Stimulated activated CD4-positive, alpha-beta T cell treated with anti-CD3 and anti-CD28 coated beads, Interleukin-2, amount 100 ng/mL, for 24 hours (primary cell): Measurements from ENCODE around the gene ALDH1A1.
"Not testable (repeated sequence)": the region's sequence is repeated elsewhere in the genome, so short reads cannot be mapped to it uniquely, and the experiment has no call there.

Source experiments
- DNase-seq, 2 donors: peaks; one replicate each; pipeline ENCODE4 v3.0.0-alpha.2; 2020

The ALDH1A1 gene

DNA sequence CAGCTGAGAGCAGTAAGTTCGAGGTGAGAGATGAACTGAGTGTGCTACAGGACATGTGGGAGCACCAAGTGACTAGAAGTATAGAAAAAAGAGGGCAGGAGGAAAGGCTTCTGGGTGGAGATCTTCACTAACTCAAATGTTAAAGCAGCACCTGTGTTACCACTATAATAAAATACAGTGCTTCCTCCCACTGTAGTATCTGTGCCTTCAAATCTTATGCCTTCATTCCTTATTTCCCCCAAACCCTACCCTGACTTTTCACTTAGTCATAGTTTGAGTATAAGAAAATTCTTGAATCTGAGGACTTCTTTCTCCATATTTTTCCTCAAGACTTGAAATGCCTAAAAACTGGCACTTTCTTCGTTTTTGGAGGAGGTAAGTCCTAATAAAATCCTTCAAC is 61.8 kb downstream of the ALDH1A1 start:
- no peak for DNase-seq

DNA sequence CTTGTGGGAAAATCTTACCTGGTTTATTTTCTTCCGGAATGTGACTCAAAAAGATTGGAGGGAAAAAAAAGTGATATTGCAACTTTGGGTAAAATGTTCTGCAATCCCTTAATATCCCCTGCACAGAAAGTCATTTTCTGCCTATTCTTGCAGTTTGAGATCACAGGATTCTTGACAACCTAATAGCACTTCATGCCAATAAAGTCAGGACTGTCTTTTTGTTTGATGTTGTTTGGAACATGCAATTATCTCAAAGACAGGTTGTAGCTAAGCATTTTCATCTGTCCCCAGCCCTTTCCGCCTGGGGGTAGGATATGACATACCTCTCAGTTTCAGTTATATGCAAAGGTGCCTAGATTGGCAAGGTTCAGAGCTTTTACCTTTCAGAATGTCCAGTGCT is 63.9 kb downstream of the ALDH1A1 start:
- DNase-seq, result no peak

DNA sequence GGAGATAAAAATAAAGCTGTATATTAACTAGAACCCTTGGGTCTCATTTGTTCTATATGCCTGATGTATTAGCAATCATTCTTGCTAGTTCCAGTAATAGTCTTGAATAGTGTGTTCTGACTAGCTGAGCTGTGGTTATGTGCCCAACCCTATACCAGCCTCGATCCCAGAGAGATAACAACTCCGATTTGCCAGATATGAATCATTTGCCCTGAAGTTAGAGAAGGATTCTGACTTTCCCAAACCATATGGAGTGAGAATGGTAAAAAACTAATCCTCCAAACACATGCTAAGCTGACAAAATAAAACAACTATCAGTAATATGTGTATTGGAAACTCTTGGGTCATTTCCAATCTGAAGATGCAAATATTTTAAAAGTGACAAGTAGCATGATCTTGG is 64.8 kb downstream of the ALDH1A1 start:
- DNase-seq, result no peak

DNA sequence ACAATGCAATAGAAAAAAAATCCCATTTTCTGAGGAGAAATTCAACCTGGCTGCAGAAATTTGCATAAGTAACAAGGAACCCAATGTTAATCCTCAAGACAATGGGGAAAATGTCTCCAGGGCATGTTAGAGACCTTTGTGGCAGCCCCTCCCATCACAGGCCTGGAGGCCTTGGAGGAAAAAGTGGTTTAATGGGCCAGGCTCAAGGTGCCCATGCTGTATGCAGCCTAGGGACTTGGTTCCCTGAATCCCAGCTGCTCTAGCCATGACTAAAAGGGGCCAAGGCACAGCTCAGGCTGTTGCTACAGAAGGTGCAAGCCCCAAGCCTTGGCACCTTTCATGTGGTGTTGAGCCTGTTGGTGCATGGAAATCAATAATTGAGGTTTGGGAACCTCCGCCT is 66.5 kb downstream of the ALDH1A1 start:
- DNase-seq, result no peak

DNA sequence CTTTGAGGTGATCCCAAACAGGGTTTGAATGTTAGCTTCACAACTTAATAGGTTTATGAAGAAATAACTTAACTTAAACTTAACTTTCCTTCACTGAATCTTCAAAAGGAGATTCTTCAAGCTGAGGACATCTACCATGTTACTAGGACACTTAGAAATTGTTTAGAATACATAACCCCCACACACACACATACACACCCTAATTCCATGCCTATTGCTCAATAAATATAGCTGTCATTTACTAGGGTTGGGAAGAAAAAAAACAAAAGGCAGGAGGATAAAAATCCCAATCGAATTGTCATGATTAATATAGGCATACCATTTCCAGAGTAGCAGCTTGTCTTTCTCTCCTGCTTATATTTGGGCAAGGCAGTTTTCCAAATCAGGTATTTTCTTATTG is 68.3 kb downstream of the ALDH1A1 start:
- DNase-seq, result no peak

DNA sequence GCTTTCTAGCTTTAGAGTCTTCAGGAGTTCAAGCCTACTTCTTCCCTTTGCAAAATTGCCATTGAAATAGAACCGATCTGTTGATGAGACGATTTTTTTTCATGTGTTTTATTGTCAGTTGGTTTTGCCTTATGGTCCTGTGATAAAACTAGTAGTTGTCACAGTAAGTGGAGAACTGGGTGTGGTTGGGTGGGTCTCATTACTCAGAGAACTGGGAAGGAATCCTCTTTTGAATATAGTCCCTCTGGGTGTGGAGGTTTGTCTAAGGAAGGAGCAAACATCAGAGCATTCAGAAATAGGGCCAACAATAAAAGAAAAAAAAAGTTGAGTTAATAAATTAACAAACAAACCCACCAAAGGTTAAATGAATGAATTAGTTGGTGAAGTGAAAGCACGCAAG is 69.0 kb downstream of the ALDH1A1 start:
- DNase-seq, result no peak

DNA sequence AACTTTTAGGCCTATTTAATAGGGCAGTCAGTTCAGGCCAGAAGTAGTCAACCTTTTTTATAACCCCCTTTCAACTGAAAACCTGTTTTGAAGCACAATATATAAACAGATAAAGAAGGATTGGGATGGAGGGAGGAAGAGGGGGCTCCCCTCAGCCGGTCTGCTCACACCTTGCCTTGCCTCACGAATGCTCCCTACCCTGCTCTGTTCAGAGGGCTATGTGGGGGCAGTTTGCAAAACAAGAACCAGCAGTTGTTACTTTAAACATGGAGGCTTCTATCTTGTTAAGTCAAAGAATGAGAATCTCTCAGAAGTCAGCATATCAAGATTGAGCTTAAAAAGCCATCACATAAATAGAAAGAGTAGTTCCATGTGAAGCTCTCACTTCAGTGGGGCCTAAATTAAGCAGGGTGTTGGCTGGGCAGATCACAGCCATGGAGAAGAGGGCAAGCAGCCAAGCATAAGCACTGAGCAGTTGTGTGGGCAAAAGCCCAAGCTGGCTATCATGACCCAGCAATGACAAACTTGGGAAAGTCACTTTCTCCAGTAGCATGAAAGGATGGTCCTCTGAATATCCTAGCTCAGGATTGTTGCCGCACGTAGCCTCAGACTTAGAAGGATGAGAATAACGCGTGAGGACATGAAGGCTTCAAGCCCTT is 70.6 kb downstream of the ALDH1A1 start:
- DNase-seq, result no peak

DNA sequence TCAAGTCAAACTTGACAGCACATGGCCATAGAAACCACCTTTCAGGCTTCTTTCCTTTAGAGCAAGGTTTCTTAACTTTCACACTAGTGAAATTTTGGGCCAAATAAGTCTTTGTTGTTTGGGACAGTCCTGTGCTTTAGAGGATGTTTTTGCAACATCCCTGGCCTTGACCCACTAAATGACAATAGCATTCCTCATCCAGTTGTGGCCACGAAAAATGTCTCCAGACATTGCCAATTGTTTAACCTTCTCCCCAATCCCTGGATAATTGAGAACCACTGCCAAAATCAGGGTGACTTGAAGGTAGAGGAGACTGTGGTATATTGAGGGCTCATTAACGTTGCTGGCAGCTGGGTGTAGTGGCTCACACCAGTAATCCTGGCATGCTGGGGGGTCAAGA is 72.0 kb downstream of the ALDH1A1 start:
- DNase-seq, result no peak

DNA sequence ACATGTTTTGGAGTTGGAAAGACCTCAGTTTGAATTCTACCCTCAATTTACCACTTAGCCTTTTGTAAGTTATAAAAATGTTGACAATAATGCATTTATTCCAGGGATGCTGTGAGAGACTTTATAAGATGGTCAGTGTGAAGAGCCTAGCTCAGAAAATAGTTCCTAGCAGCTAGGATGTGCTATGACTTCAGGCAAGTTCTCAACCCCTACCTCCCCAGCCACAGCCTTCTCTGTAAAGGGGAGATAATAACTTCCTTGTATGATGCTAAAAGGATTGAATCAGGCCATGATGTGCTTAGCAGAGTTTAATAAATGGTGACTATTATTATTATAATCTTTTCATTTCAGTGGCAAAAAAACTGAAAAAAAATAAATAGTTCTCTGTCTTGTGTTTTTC is 77.6 kb downstream of the ALDH1A1 start:
- DNase-seq, result no peak

DNA sequence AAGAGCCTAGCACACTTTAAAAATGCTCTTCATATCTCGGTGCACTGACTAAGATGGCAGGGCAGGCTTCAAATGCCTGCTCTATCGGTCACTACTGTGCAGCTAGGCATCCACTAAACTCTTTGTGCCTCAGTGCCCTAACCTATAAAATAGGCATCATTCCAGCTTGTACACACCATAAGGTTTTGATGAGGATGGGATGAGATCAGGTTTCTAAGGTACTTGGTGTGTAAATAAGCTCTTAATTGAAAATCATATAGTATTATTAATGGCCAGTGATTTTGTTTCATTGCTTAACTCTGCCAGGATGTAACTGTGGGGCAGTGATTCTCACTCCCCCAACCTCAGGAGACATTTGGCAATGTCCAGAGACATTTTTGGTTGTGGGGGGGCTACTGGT is 78.5 kb downstream of the ALDH1A1 start:
- no peak for DNase-seq

DNA sequence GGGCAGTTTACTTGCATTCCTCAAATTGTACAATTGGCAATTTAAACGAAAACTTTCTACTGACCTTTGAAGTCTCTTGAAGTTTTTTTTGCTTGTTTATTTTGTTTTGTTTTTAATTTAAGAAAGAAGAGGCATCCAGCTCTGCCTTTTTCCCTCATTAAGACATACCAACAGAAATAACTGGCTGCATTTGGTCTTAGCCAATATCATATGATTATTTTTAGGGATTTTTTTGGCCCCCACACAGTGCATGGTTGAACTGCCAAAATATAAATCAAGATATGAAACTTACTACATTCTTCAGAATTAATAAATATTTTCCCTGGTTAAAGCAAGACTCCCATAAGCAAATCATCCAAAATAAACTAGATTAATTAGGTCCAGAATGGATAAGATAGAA is 79.4 kb downstream of the ALDH1A1 start:
- DNase-seq, result no peak

DNA sequence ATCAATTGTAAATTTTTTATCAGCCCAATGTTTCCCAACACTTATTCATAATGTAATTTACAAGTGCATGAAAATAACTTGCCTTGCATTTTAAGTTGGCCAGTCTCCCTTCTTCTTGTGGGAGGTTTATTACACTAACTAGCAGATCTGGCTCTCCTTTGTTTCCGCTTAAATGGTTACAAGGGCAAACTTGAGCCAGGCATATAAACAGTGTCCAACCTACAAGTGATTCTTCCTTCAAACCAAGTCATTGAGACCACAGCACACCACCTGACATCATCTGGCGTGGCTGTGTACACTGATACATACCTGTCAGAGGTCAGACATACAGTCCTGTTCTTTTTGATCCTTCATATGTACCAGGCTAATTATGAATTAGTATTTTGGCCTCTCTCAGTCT is 80.1 kb downstream of the ALDH1A1 start:
- DNase-seq, result no peak

DNA sequence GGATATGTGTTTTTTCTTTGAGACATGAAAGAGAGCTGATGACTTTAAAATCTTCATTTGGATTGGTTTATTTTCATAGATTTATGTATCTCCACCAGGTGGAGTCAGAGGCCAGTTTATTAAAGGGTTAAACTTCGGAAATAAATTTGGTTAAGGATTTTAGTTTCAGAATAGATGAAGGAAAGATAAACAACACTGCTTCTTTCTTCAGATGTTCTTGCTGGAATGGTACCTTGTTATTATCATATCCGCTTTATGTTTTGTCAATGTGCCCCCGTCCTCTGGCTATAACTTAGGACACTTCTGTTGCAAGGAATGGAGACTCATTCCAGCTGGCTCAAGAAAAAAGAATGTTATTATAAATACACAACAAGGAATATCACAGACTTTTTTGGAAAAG is 81.2 kb downstream of the ALDH1A1 start:
- no peak for DNase-seq

DNA sequence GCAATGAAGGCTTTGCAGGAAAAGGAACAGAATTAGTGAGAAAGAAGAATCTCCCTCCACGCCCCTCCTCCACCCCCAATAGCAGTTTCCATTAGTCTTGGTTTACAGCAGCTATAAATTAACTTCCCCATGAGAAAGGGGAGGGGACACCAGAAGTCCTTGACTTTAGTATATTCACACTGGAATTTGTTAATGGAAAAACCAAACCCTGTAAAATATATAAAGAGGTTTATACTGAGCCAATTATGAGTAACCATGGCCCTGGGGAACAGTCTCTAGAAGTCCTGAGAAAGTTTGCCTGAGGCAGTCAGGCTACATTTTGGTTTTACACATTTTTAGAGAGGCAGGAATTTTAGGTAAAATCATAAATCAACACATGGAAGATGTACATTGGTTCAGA is 88.5 kb downstream of the ALDH1A1 start:
- DNase-seq, result no peak

DNA sequence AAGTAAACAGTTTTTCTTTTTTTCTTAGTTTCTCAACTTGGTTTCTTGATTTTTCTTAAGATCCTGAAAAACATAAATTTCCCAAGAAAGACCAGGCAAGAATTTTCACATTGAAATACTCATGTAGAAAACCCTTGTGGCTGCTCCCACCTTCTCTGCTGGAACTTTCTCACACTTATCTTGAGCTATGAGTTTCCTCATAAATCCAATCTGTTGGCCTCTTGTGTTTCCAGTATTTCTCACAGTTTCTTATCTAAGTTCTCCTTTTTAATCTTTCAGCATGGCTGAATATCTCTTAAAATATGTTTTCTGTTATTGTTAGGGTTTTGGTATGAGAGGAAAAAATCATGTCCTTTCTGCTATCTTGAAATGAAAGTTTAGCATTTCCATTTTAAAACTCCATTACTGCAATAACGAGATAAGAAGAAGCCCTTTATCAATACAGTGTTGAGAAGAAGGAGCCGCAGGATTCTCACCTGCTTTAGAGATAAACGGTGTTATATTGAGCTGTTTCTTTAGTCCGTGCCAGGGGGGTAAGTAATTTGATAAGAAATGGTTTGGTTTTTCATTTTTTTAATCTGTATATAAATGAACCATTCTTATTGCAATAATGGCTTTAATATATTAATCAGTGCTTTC is 89.3 kb downstream of the ALDH1A1 start:
- no peak for DNase-seq

DNA sequence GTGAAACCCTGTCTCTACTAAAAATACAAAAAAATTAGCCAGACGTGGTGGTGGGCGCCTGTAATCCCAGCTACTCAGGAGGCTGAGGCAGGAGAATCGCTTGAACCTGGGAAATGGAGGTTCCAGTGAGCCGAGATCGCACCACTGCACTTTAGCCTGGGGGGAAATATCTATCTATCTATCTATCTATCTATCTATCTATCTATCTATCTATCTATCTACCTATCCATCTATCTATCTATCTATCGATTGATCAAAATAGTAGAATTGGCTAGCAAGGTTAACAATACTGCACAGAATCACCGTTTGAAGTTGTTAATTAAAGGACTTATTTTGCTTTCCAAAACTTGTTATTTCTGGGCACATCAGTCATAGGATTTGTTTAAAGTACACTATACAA is 90.1 kb downstream of the ALDH1A1 start:
- DNase-seq, result not testable (repeated sequence)

DNA sequence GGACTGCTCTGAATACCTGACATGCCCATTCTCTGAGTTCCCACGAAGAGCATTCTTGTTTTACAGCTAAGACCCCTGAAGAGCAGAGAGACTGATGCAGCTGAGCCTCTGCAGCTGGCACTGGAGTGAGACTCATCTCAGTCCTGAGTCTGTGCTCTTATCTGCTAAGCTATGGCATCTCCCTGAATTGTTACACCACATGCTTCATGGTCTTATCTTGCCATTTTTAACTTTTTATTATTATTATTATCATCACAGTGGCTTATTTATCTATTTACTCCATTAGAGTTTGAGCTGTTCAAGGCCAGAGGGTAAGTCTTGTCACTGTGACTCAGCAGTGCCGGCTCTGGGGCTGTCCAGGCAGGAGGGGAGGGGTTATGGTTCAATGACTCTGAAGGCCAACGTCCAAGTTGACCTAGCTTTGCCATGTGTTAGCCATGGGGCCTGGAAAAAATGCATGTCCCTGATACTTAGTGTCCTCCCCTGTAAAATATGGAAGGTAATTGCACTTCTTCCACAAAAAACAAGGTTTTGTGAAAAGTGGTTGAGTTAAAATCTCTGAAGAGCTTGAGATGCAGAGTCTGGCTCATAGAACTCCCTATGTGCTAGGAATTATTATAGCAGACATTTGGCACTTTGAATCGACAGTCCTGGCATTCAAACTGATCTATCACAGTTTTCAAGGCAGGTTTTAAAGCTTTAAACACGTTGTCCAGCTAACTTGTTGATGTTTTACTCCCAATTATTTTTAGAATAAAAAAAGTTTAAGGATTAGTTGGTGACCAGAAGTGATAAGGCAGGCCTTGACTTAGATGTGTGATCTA is 94.6 kb downstream of the ALDH1A1 start:
- no peak for DNase-seq

DNA sequence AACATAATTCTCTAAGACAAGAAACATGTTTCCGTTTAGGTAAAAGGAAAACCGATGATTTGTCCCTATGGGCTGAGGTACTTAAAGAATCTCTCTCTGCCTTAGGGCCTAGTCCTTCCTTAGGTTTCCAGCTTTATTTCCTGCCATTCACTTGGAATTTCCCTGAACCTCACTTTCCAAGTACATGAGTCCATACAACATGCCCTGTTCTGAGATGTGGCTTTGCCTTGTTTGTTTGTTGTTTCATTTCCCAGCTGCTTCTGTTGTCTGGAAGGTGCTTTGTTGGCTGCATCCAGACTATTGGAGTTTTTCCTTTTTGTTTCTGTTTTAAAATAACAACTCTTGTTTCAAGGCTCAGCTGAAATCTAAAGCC is 95.2 kb downstream of the ALDH1A1 start:
- DNase-seq, result no peak

DNA sequence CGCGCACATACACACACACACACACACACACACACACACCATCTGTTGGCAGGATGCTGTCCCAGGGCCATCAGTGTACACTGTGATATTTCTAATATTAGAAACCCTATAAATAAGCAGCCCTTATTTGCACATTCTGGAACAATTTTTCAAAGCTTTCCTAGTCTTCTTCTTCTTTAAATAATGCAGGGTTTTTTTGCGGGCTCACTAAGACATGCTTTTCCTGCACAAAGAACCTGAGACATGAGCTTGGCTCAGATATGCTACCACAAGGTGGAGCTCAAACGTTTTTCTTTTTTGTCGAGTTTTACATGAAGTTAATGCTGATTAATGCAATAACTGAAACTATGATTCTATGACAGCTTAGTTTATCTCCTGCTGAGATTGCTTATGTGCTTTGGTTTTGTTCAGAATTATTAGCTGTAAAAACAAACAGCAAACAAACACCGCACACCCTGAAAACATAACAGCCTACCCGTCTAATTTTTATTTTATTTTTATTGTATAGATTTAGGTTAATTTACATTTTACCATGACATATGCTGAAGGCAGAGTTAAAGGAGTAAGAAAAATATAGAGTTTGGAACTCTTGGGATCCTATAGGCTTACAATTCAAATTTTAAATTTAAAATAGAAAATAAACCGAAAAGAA is 95.8 kb downstream of the ALDH1A1 start:
- no peak for DNase-seq

DNA sequence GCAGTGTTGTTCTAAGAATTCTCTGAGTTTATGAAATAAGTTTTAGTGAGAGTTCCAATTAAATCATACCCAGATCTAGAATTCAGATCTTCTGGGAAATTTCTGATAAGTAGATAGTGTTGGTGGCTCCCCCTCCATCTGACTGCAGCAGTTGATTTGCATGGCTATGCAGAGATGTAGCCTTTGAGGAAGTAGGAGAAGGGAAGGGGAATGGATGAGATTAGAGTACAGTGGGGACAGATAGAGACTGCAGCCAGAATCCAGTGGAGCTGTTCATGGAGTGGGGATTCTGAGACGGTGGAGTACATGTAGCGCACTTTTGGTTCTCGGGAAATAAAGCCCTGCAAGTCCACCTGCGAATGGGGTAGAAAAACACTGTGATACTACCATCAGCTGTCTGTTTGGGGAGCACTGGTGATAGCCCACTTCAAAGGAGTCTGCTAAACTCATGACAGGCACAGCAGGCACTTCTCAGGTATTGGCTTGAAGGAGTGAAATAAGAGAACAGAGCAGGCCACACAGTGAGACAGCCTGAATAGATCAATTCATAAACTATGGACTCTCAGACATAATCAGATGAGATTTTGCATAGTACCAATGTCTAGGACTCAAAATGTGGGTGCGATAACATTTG is 96.8 kb downstream of the ALDH1A1 start:
- no peak for DNase-seq

DNA sequence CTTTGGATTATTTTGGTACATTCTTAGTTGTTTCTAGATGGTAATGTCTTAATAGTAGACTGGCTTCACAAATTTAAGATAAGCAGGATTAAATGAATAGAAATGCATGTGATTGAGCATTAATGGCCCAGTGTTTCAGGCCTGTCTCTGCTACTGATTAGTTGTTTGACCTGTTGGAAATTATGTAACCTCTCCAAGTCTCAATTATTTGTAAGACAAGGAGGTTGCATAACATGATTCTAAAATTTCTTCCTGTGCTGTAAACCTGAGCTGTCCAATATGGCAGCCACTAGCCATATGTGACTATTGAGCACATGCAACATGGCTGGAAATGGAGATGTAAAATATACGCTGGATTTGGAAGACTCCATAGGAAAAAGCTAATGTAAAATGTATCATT is 97.5 kb downstream of the ALDH1A1 start:
- no peak for DNase-seq
